Stimulated activated CD4-positive, alpha-beta T cell treated with anti-CD3 and anti-CD28 coated beads, Interleukin-15, amount 100 ng/mL, for 48 hours (primary cell): ENCODE data around the gene LIPF.
"Not testable (repeated sequence)": the region's sequence is repeated elsewhere in the genome, so short reads cannot be mapped to it uniquely, and the experiment has no call there.

Source experiments
- DNase-seq, 2 donors: peaks; one replicate each; pipeline ENCODE4 v3.0.0-alpha.2; 2020; ENCODE audit warnings: low read depth in 2 of 2

LIPF gene

DNA sequence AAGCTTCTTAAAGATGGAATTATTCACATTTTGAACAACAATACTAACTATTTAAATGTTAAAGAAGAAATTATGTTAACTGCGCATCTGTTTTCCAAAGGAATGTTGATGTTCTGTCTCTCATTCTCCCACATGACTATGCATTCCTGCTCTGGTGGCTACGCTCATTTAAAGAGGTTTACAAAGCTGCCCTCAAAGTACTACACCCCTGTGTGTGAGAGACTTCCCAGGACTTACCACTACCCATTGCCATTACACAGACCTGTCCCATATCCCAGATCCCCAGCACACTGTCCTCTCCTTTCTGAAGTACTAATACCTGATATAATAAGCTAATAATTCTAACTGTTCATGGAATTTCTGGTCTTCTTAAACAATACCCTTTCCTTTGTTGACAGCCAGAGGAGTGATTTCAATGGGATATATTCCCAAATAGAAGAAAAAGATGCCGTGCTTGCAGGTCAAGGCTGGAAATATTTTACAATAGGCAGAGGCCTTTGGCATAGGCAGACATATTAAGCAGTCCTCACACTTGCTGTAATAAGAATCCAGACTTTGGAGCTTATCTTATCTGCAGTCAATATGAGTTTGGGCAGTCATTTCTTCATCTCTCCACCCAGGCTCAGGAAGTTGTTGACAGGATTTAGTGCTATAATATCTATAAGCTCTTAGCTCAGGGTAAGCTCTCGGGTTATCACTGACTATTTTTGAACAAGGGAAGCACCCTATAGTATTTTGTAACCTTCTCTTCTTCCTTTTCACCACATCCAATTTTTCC is 12.2 kb downstream of the LIPF start:
- DNase-seq, result no peak

GRCh38 chr10:88680958-88681357 is 16.7 kb downstream of the LIPF start:
- no peak for DNase-seq

DNA sequence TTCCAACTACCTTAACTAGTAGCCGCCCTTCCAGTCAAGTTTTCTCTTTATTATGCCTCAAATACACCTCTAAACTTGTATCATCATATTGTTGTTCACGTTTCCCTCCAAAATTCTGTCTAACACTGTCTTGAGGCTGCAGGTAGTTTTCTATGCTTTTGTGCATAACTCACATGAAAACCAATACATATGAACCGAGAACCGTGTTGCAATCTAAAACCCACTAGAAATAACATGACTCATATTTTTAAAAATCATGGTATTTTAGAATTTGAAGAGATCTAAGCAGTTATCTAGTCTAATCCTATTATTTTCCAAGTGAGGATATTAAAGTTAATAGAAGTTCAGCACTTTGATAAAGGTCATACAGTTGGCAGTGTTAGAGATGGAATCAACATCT is 18.2 kb downstream of the LIPF start:
- no peak for DNase-seq

DNA sequence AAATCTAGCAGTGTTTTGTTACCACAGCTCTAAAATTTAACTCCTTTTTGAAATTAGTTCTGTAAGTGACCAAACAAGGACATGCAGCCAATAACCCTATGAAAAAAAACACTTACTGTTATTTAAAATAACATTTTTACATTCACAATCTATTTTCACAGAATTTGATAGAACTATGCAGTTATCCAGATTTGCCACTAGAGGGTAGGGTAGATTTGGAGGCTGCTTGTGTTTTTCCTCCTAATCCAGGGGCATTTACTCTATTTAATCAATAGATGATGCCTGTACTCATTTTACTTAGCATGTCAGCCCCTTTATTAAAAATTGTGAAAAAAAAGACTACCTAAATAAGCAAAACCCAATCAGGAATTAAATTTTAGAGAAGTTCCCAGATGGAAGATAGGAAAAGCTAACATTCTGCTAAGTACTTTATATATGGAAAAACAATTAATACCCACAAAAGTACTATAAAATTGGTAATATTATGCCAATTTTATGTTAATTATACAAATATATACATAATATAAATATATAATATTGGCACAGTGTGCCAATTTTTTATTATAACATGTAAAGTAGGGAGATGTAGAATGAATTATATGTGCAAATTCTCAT is 23.7 kb downstream of the LIPF start:
- no peak for DNase-seq

DNA sequence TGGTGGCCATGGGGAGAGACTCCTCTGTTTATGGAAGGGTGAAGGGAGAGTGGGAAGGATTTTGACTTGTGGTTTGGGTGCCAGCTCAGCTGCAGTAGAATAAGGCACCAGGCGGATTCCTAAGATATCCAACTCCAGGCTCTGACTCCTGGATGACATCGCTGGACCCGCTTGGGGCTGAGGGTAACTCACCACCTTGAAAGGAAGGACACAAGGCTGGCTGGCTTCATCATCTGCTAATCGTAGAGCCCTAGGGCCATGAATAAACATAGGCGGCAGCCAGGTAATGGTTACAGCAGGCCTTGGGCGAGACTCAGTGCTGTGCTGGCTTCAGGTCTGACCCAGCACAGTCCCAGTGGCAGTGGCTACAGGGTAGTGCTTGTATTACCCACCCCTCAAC is 25.1 kb downstream of the LIPF start:
- no peak for DNase-seq

GRCh38 chr10:88693392-88694020 is 29.3 kb downstream of the LIPF start:
- DNase-seq, result no peak

- no peak for DNase-seq
Observed at GRCh38 chr10:88702848-88703597, 38.8 kb downstream of the LIPF start.

- DNase-seq, result no peak
Observed at GRCh38 chr10:88705958-88706357, 41.7 kb downstream of the LIPF start, which contains the start of gene LIPK. TSS of gene LIPK (plus strand) at chr10:88706249. CDS start at chr10:88724544, 18,295 bp downstream.

DNA sequence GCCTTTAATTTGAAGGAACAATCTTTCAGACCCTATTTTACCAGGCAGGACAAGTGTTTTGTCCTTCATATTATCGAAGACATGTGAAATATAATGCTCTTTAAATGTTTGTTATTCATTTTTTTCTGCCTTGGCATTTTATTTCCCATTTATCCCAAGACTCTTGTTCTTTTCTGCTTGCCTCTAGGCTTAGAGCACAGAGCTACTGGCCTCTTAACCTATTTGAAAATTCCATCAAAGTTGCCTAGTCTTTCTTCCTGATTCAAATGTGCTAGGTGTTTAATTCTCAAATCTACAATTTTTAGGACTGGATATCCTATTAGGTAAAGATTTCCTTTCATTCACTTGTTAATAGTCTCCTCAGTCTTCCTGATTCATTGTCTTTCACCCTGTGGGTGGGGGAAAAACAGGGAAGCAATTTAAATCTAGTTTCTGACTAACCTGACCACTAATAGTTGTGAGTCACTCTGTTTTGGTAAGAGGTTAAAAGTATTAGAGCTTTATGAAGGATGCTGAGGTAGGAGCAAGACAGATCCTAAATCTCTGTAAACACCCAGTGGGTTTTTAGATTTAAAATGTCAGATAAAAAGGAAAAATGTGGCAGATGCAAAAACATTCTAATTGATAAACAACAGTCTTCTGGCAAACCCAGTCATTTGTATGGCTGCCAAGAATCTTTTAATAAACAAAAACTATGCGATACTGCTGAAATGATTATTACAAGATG is 43.4 kb downstream of the LIPF start:
- no peak for DNase-seq

- DNase-seq, result not testable (repeated sequence)
Observed at GRCh38 chr10:88709361-88709760, 45.1 kb downstream of the LIPF start.

DNA sequence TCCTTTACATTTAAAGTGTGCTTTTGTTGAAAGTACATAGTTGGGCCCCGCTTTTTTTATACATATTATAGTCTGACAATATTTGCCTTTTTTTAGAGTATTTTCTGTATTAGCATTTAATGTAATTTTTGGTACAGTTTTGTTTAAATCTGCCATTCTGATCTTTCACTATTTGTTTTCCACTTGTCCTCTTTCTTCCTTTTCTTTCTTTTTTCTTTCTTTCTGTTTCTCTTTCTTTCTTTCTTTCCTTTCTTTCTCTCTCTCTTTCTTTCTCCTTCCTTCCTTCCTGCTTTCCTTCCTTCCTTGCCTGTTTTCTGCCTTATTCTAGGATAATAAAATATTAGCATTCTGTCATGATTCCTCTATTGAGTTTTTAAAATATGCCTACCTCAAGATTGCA is 51.3 kb downstream of the LIPF start:
- no peak for DNase-seq

DNA sequence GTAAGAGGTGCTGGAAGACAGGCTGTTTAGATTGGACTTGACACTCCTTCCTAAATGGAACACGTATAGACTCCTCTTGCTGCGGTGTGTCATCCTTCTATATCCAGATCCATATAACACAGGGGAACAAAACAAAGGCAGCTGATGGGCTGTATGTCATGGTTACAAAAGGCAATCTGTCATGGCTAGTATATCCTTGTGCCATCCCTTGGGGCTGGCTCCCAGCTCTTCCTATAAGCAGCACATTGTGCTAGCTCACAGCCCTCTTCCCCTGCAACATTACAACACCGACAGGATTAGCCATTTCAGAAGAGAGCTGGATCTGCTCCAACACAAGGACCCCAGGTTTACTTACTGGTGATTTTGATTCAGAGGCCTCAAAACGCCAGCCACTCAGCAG is 57.1 kb downstream of the LIPF start:
- no peak for DNase-seq

- no peak for DNase-seq
Observed at GRCh38 chr10:88725798-88726197, 61.6 kb downstream of the LIPF start.

DNA sequence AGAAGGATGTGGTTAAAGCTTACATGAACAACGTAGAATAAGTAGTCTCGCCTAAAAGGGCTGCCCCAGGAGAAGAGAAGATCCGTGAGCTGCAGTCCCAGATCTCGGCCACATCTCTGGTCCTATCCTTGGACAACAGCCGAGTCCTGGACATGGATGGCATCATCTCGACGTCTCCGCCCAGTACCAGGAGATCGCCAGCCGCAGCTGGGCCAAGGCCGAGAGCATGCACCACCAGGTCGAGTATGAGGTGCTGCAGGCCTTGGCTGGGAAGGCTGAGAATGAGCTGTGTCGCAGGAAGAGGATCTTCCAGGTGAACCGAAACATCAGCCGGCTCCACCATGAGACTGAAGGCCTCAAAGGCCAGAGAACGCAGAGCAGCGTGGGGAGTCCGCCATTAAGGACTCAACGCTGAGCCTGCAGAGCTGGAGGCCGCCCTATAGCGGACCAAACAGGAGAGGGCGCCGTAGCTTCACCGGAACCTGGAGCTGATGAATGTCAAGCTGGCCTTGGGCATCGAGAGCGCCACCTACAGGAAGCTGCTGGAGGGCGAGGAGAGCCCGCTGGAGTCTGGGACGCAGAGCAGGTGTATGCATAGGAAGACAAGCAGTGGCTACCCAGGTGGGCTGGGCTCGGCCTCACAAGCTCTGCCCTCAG is 64.0 kb downstream of the LIPF start:
- peak; percentile 50 to 62 for DNase-seq
